Chondrocyte (in vitro differentiated cells): ENCODE data around the gene ZDHHC8. TPM values are rescaled to one million over a fixed set of nuclear protein-coding genes. Genes with fewer than 3 reads are reported as not detected.

ENCODE experiments used
- DNase-seq: peaks from one replicate; pipeline ENCODE4 v3.0.0; 2021; ENCODE audit warnings: mixed read lengths, low spot score
- H3K27ac Mint-ChIP-seq: one replicate; pipeline ENCODE4 v1.8.0; 2021; ENCODE audit warnings: mild to moderate bottlenecking, moderate library complexity, mixed read lengths; ENCODE audit not compliant: unreplicated experiment
- H3K27me3 Mint-ChIP-seq: 2 replicates; pipeline ENCODE4 v1.8.0; 2021; ENCODE audit warnings: low read depth, mixed read lengths
- H3K36me3 Mint-ChIP-seq: 2 replicates; pipeline ENCODE4 v1.8.0; 2021; ENCODE audit warnings: low read depth, mixed read lengths
- H3K4me1 Mint-ChIP-seq: 2 replicates; pipeline ENCODE4 v1.8.0; 2021; ENCODE audit warnings: low read depth, mild to moderate bottlenecking, mixed read lengths
- H3K4me3 Mint-ChIP-seq: one replicate; pipeline ENCODE4 v1.8.0; 2021; ENCODE audit warnings: mild to moderate bottlenecking, moderate library complexity, mixed read lengths; ENCODE audit not compliant: unreplicated experiment
- H3K9me3 Mint-ChIP-seq: 2 replicates; pipeline ENCODE4 v1.8.0; 2021; ENCODE audit warnings: low read depth, mixed read lengths
- total RNA-seq: library from RNA; stranded (reverse); gene quantifications from 3 replicates; pipeline ENCODE4 v1.2.1, GENCODE V29; 2021
- TF ChIP-seq, protein P1 (sequence below): fragments of 200-600 bp; sonication (generic); IDR thresholded peaks from 2 replicates; pipeline ENCODE4 v1.5.0; 2021; ENCODE audit warnings: antibody characterized with exemption, mild to moderate bottlenecking, moderate library complexity

ZDHHC8 gene
- total RNA-seq, 1 donor from 2014 or later, result 95.2 TPM

DNA sequence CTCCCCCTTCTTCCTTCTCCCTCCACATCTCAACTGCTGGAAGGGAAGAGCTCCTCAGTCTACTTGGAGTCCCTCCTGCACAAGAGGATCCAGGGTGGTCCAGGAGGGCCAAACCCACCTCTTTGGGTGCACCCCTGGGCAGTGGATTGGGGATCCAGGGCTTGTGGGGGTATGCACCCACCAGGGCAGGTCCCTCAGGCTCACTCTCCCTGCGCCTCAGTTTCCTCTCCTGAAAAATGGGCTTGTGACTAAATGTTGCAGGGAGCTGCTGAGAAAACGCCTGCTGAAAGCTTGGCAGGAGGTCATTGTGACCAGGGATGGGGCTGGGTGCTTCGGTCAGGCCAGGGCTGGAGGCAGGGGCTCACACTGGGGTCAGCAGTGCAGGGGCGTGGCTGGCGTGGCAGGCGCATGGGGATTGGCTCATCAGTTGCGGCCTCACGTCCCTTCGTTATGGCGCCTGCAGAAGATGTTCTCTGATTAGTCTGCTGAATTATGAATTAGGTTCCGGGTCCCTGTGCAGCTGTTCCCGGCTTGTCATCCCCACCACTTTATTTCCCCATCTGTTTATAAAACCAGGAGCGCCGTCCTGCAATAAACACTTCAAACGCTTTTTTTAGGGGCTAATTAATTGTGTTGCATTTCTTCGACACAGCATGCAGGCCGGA, 44.9 kb downstream of the ZDHHC8 start:
- Mint-ChIP-seq H3K4me1 (no peaks in the 10 kb centered on the region), H3K27ac (no peak overlapping the region), H3K36me3 (no peaks in the 10 kb centered on the region), H3K9me3 (no peaks in the 10 kb centered on the region), H3K4me3 (no peak overlapping the region), H3K27me3 (no peaks in the 10 kb centered on the region)
- TF ChIP-seq, protein P1, sequence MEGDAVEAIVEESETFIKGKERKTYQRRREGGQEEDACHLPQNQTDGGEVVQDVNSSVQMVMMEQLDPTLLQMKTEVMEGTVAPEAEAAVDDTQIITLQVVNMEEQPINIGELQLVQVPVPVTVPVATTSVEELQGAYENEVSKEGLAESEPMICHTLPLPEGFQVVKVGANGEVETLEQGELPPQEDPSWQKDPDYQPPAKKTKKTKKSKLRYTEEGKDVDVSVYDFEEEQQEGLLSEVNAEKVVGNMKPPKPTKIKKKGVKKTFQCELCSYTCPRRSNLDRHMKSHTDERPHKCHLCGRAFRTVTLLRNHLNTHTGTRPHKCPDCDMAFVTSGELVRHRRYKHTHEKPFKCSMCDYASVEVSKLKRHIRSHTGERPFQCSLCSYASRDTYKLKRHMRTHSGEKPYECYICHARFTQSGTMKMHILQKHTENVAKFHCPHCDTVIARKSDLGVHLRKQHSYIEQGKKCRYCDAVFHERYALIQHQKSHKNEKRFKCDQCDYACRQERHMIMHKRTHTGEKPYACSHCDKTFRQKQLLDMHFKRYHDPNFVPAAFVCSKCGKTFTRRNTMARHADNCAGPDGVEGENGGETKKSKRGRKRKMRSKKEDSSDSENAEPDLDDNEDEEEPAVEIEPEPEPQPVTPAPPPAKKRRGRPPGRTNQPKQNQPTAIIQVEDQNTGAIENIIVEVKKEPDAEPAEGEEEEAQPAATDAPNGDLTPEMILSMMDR, result no peak
- no peak for DNase-seq

DNA sequence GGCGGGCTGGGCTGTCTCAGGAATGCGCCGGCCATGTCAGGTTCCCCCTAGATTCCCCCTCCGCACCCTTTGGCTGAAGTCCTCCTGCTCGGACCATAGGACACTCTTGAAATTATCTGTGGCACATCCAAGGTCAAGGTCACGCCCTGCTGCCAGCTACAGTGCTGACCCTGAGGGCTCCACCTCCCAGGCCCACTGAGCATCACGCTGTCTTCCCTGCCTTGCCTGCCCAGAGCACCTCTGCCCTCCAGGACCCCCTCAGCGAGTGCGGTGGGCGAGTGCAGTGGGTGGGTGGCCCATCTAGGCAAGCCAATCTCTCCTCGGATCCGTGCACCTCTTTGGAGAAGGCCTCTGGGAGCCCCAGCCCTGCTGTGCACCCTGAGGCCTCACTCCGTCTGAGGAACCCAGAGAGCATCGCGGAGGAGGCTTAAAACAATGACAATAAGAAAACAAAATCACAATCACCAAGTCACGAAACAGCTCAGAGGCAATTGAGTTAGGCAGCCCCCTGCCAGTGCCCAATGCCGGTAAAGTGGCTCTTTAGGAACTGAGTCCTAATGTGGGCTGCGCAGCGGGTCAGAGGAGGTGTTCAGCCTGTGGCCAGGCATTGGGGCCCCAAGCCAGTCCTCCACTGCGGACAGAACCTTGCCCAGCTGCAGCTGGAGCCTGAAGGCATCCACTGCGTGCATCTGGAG, 45.8 kb downstream of the ZDHHC8 start:
- no peaks in the 10 kb centered on the region for H3K9me3 Mint-ChIP-seq
- no peak overlapping the region for H3K4me3 Mint-ChIP-seq
- TF ChIP-seq, protein P1, result no peak
- H3K4me1 Mint-ChIP-seq, result no peaks in the 10 kb centered on the region
- no peaks in the 10 kb centered on the region for H3K36me3 Mint-ChIP-seq
- H3K27me3 Mint-ChIP-seq, result no peaks in the 10 kb centered on the region
- no peak overlapping the region for H3K27ac Mint-ChIP-seq
- DNase-seq, result no peak

DNA sequence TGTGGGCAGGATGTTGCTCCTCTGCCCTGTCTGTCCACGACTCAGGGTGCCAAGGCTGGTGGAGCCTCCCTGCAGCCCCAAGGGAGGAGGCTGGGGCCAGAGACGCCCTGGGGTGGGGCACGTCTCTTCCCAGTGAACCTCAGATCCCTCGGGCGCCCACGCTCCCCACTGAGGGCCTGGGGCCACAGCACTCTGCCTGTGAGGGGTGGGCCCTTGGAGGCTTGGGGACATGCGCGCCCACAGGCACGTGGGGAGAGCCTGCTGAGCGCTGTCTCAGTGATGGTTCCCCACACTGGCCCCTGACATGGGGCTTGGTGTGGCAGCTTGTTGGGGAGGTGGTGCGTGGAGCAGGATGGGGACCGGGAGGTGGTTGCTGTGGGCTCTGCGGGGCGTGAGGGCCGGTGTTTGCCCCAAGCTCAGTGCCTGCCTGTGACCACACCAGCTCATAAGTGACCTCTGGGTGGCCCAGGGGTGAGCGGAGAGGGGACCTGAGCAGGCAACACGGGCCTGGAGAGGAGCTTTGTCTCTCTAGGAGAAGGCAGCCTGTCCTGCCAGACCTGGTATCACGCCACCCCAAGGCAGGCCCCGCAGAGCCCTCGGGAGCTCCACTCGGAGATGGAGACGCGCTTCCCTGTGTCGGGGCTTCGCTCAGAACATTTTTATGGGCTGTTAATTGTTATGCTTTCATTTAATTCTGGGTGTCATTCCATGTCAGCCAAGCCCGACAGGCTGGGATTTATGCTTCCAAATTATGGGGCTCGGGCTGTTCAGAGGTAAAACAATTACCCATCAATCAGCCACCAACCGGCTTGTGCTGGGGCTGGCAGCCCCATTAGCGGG, 46.7 kb downstream of the ZDHHC8 start:
- Mint-ChIP-seq H3K27ac (no peak overlapping the region), H3K9me3 (no peaks in the 10 kb centered on the region), H3K4me1 (no peaks in the 10 kb centered on the region), H3K4me3 (no peak overlapping the region), H3K27me3 (no peaks in the 10 kb centered on the region), H3K36me3 (no peaks in the 10 kb centered on the region)
- TF ChIP-seq, protein P1, result no peak
- DNase-seq, result no peak

DNA sequence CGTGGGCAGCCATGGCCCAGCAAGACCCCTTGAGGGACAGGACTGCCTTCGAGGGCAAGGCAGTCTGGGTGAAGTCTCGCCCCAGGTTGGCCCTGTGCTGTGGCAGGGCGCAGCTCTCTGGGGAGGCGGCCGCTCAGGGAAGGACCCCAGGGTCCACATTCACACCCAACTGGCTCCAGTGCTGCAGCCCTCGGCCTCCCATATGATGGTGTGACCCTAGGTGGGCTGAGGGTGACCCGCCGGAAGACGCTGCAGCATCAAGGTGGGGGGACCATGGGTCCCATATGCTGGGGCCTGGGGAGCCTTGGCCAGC, 47.3 kb downstream of the ZDHHC8 start:
- H3K27ac Mint-ChIP-seq, result no peak overlapping the region
- H3K36me3 Mint-ChIP-seq, result no peaks in the 10 kb centered on the region
- H3K4me3 Mint-ChIP-seq, result no peak overlapping the region
- DNase-seq, result no peak
- H3K9me3 Mint-ChIP-seq, result no peaks in the 10 kb centered on the region
- no peaks in the 10 kb centered on the region for H3K4me1 Mint-ChIP-seq
- TF ChIP-seq, protein P1, result no peak
- no peaks in the 10 kb centered on the region for H3K27me3 Mint-ChIP-seq

DNA sequence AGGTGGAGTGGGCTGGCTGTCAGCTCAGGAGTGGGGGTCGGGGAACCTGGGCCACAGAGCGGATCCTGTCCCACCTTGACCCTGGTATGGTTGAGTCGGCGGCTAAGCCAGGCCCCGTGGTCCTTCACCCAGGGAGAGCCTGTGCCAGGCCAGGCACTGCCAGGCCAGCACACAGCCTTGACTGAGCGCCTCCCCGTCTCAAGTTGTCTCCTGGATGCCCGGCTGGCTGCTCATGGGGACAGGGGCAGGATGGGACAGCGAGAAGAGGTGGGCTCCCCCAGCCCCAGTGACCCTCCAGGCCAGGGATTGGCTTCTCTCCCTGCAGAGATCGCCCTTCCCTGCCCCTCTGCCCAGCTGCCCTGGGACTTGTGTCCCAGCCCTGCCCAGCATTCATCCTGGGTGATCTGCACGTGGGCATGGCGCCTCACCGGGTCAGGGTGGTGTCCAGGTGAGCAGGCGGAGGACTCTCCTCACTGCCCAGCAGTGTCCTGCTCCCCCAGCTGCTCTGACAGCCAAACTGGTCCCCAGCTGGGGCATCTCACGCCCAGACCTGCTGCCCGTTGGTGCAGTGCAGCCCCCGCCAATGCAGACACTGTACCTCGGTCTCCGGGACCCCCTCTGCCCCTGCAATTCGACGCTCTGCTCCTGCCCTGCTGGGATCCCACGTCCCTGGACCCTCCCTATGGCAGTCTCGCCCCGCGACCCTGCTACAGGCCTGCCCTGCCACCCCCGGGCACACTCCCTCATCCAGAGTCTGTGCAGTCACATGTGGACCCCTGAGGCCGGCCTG, 48.0 kb downstream of the ZDHHC8 start:
- Mint-ChIP-seq H3K9me3 (no peaks in the 10 kb centered on the region), H3K27me3 (no peaks in the 10 kb centered on the region), H3K4me3 (no peak overlapping the region), H3K4me1 (no peaks in the 10 kb centered on the region), H3K27ac (no peak overlapping the region), H3K36me3 (no peaks in the 10 kb centered on the region)
- TF ChIP-seq, protein P1, result no peak
- no peak for DNase-seq
